SJSA1 (cell line): ENCODE measurements around the gene CTNNA1. TPM values are rescaled to one million over a fixed set of nuclear protein-coding genes. Genes with fewer than 3 reads are reported as not detected.
A peak's percentile ranks its signal among the peaks of the same experiment; 100 is the strongest.
"Not testable (repeated sequence)": the region's sequence is repeated elsewhere in the genome, so short reads cannot be mapped to it uniquely, and the experiment has no call there.

Experiments used
- DNase-seq, 2 experiments: peaks; one replicate each; pipeline ENCODE4 v3.0.0-alpha.2; 2015 to 2020; ENCODE audit warnings: low spot score in 2 of 2, low read depth in 1 of 2
- H3K27ac ChIP-seq: fragments of 250-450 bp; sonication (Bioruptor Pico); 2 replicates; pipeline ENCODE4 v1.5.1; 2020; ENCODE audit warnings: mild to moderate bottlenecking, moderate library complexity
- H3K27me3 ChIP-seq: fragments of 250-450 bp; sonication (Bioruptor Pico); replicated peaks from 2 replicates; pipeline ENCODE4 v1.5.1; 2020; ENCODE audit warnings: mild to moderate bottlenecking, moderate library complexity
- H3K36me3 ChIP-seq: fragments of 250-450 bp; sonication (Bioruptor Pico); 2 replicates; pipeline ENCODE4 v1.5.1; 2020; ENCODE audit warnings: mild to moderate bottlenecking
- H3K4me1 ChIP-seq: fragments of 250-450 bp; sonication (Bioruptor Pico); replicated peaks from 2 replicates; pipeline ENCODE4 v1.6.1; 2021; ENCODE audit warnings: mild to moderate bottlenecking
- H3K4me3 ChIP-seq: fragments of 250-450 bp; sonication (Bioruptor Pico); 2 replicates; pipeline ENCODE4 v1.5.1; 2020; ENCODE audit warnings: mild to moderate bottlenecking
- H3K9me3 ChIP-seq: fragments of 250-450 bp; sonication (Bioruptor Pico); replicated peaks from 2 replicates; pipeline ENCODE4 v1.5.1; 2020; ENCODE audit warnings: mild to moderate bottlenecking
- total RNA-seq: library from RNA; depleted of rRNA; stranded (reverse); fragments of >200 nt; shearing (Covaris generic); gene quantifications from 2 replicates; pipeline ENCODE4 v1.2.3, GENCODE V29; 2014

The CTNNA1 gene
- total RNA-seq, 1 experiment from 2014 or later, result 606 TPM

- Histone ChIP-seq H3K27ac (peak overlapping the region; percentile 98), H3K4me3 (peak overlapping the region; percentile 97), H3K9me3 (no peaks in the 10 kb centered on the region), H3K4me1 (peaks cover 20% of the 10 kb centered on the region), H3K27me3 (no peaks in the 10 kb centered on the region), H3K36me3 (peaks cover 56% of the 10 kb centered on the region)
- no peak for DNase-seq
These were observed 2.0 kb downstream of the CTNNA1 start for GRCh38 chr5:138755084-138755748.

GRCh38 chr5:138757061-138757776 is 4.0 kb downstream of the CTNNA1 start:
- peaks cover 76% of the 10 kb centered on the region for H3K36me3 ChIP-seq
- no peak for DNase-seq

GRCh38 chr5:138760448-138761110 is 7.4 kb downstream of the CTNNA1 start:
- Histone ChIP-seq H3K27ac (no peak overlapping the region), H3K4me3 (no peak overlapping the region), H3K9me3 (no peaks in the 10 kb centered on the region), H3K4me1 (peaks cover 13% of the 10 kb centered on the region), H3K36me3 (peaks cover 76% of the 10 kb centered on the region), H3K27me3 (no peaks in the 10 kb centered on the region)
- no peak for DNase-seq

More at GRCh38 chr5:138757061-138757776, 4.0 kb downstream of the CTNNA1 start:
- no peak overlapping the region for H3K27ac ChIP-seq
- peaks cover 30% of the 10 kb centered on the region for H3K4me1 ChIP-seq
- no peak overlapping the region for H3K4me3 ChIP-seq
- no peaks in the 10 kb centered on the region for H3K27me3 ChIP-seq
- H3K9me3 ChIP-seq, result no peaks in the 10 kb centered on the region

GRCh38 chr5:138761115-138761514 is 7.9 kb downstream of the CTNNA1 start:
- H3K4me1 ChIP-seq, result peaks cover 13% of the 10 kb centered on the region
- H3K27me3 ChIP-seq, H3K9me3 ChIP-seq, H3K27ac ChIP-seq, DNase-seq, H3K4me3 ChIP-seq: not testable (repeated sequence)
- peaks cover 74% of the 10 kb centered on the region for H3K36me3 ChIP-seq

- not testable (repeated sequence) for H3K27ac ChIP-seq, H3K9me3 ChIP-seq, DNase-seq, H3K4me3 ChIP-seq, H3K27me3 ChIP-seq
- Histone ChIP-seq H3K4me1 (peaks cover 13% of the 10 kb centered on the region), H3K36me3 (peaks cover 69% of the 10 kb centered on the region)
These were observed 8.4 kb downstream of the CTNNA1 start for GRCh38 chr5:138761670-138762069.

GRCh38 chr5:138762110-138762509 is 8.9 kb downstream of the CTNNA1 start:
- no peak for DNase-seq
- Histone ChIP-seq H3K27me3 (no peaks in the 10 kb centered on the region), H3K4me3 (no peak overlapping the region), H3K36me3 (peaks cover 65% of the 10 kb centered on the region), H3K27ac (no peak overlapping the region), H3K9me3 (no peaks in the 10 kb centered on the region), H3K4me1 (peaks cover 13% of the 10 kb centered on the region)

- no peaks in the 10 kb centered on the region for H3K9me3 ChIP-seq
- H3K4me3 ChIP-seq, result no peak overlapping the region
- H3K4me1 ChIP-seq, result peaks cover 13% of the 10 kb centered on the region
- DNase-seq, result no peak
- peaks cover 63% of the 10 kb centered on the region for H3K36me3 ChIP-seq
- H3K27me3 ChIP-seq, result no peaks in the 10 kb centered on the region
- H3K27ac ChIP-seq, result no peak overlapping the region
These were observed 10.0 kb downstream of the CTNNA1 start for GRCh38 chr5:138763037-138763778.

- no peaks in the 10 kb centered on the region for H3K4me1 ChIP-seq
- no peak for DNase-seq
- H3K27me3 ChIP-seq, result no peaks in the 10 kb centered on the region
- H3K27ac ChIP-seq, result no peak overlapping the region
- H3K36me3 ChIP-seq, result peaks cover 36% of the 10 kb centered on the region
- no peaks in the 10 kb centered on the region for H3K9me3 ChIP-seq
- H3K4me3 ChIP-seq, result no peak overlapping the region
These were observed 17.1 kb downstream of the CTNNA1 start for GRCh38 chr5:138770291-138770690.

GRCh38 chr5:138770977-138771376 is 17.8 kb downstream of the CTNNA1 start:
- no peak for DNase-seq
- no peak overlapping the region for H3K27ac ChIP-seq
- H3K9me3 ChIP-seq, result no peaks in the 10 kb centered on the region

GRCh38 chr5:138772986-138773594 is 19.9 kb downstream of the CTNNA1 start:
- peaks cover 28% of the 10 kb centered on the region for H3K36me3 ChIP-seq
- H3K27ac ChIP-seq, result no peak overlapping the region
- no peaks in the 10 kb centered on the region for H3K4me1 ChIP-seq
- no peak overlapping the region for H3K4me3 ChIP-seq
- no peaks in the 10 kb centered on the region for H3K27me3 ChIP-seq
- no peaks in the 10 kb centered on the region for H3K9me3 ChIP-seq
- DNase-seq, result no peak

More at GRCh38 chr5:138770977-138771376, 17.8 kb downstream of the CTNNA1 start:
- H3K4me1 ChIP-seq, result no peaks in the 10 kb centered on the region
- H3K27me3 ChIP-seq, result no peaks in the 10 kb centered on the region
- no peak overlapping the region for H3K4me3 ChIP-seq
- peaks cover 34% of the 10 kb centered on the region for H3K36me3 ChIP-seq

- DNase-seq, H3K27me3 ChIP-seq, H3K4me1 ChIP-seq, H3K27ac ChIP-seq, H3K4me3 ChIP-seq, H3K9me3 ChIP-seq: not testable (repeated sequence)
- H3K36me3 ChIP-seq, result peaks cover 33% of the 10 kb centered on the region
These were observed 20.4 kb downstream of the CTNNA1 start for GRCh38 chr5:138773624-138774023.

- Histone ChIP-seq H3K4me1 (no peaks in the 10 kb centered on the region; the same call in 1 of the 2 replicates), H3K27ac (no peak overlapping the region), H3K36me3 (peaks cover 46% of the 10 kb centered on the region), H3K4me3 (no peak overlapping the region), H3K27me3 (no peaks in the 10 kb centered on the region), H3K9me3 (no peaks in the 10 kb centered on the region)
- DNase-seq, result no peak
These were observed 21.8 kb downstream of the CTNNA1 start for GRCh38 chr5:138775034-138775433.

GRCh38 chr5:138778234-138778633 is 25.0 kb downstream of the CTNNA1 start:
- peaks cover 60% of the 10 kb centered on the region for H3K36me3 ChIP-seq
- H3K9me3 ChIP-seq, result no peaks in the 10 kb centered on the region
- DNase-seq, result no peak
- no peak overlapping the region for H3K27ac ChIP-seq
- H3K27me3 ChIP-seq, result no peaks in the 10 kb centered on the region
- no peaks in the 10 kb centered on the region; the same call in 1 of the 2 replicates for H3K4me1 ChIP-seq
- H3K4me3 ChIP-seq, result no peak overlapping the region
